H4 (cell line): ENCODE measurements around the gene MECR. TPM values are rescaled to one million over a fixed set of nuclear protein-coding genes. Genes with fewer than 3 reads are reported as not detected.
"Not testable (repeated sequence)": the region's sequence is repeated elsewhere in the genome, so short reads cannot be mapped to it uniquely, and the experiment has no call there.

Source experiments
- DNase-seq: peaks from one replicate; pipeline ENCODE4 v3.0.0-alpha.2; 2015; ENCODE audit warnings: low spot score
- total RNA-seq: library from RNA; depleted of rRNA; stranded (reverse); fragments of >200 nt; shearing (Covaris generic); gene quantifications from 2 replicates; pipeline ENCODE4 v1.2.3, GENCODE V29; 2014; rRNA removed

The MECR gene
- total RNA-seq, 1 experiment from 2014 or later: 29.0 TPM

- no peak for DNase-seq
These were observed 60.8 kb downstream of the MECR start for GRCh38 chr1:29169976-29170375.

GRCh38 chr1:29167904-29168303 lies 62.8 kb downstream of the MECR start:
- no peak for DNase-seq

GRCh38 chr1:29166291-29166878 lies 64.3 kb downstream of the MECR start:
- DNase-seq: no peak

- no peak for DNase-seq
These were observed 66.1 kb downstream of the MECR start for GRCh38 chr1:29164588-29164987.

- no peak for DNase-seq
These were observed 68.1 kb downstream of the MECR start for GRCh38 chr1:29162476-29163138.

GRCh38 chr1:29162025-29162424 lies 68.7 kb downstream of the MECR start:
- DNase-seq: no peak

GRCh38 chr1:29159773-29160172 lies 71.0 kb downstream of the MECR start:
- DNase-seq: no peak

- no peak for DNase-seq
These were observed 73.5 kb downstream of the MECR start for GRCh38 chr1:29157269-29157601.

GRCh38 chr1:29156543-29157268 lies 74.0 kb downstream of the MECR start:
- no peak for DNase-seq

- DNase-seq: no peak
These were observed 78.5 kb downstream of the MECR start for GRCh38 chr1:29152046-29152805.

- not testable (repeated sequence) for DNase-seq
These were observed 80.4 kb downstream of the MECR start for GRCh38 chr1:29150346-29150745.

GRCh38 chr1:29148656-29149491 lies 81.9 kb downstream of the MECR start:
- DNase-seq: no peak

- no peak for DNase-seq
These were observed 84.8 kb downstream of the MECR start for GRCh38 chr1:29145739-29146437.

- DNase-seq: no peak
These were observed 86.6 kb downstream of the MECR start for GRCh38 chr1:29144178-29144577.

- DNase-seq: no peak
These were observed 88.0 kb downstream of the MECR start for GRCh38 chr1:29142714-29143113.

Other genes starting within 250 kb of the MECR start
- gene TMEM200B, start 107.0 kb downstream of the MECR start, total RNA-seq: 0.08 and 0.17 TPM in 2 replicates
- gene SRSF4, start 49.0 kb downstream of the MECR start, total RNA-seq: 28.9 and 29.3 TPM in 2 replicates
- gene PTPRU, start 5.6 kb upstream of the MECR start, total RNA-seq: 16.2 and 18.3 TPM in 2 replicates